C4-2B (cell line): ENCODE measurements around the gene PLXDC2.

Experiments used
- CTCF ChIP-seq: fragments of 450-650 bp; conservative IDR thresholded peaks from 2 replicates; pipeline ENCODE4 v1.5.1; 2017; ENCODE audit warnings: mild to moderate bottlenecking
- ZFX ChIP-seq: fragments of 450-650 bp; IDR thresholded peaks from 2 replicates; pipeline ENCODE4 v1.6.1; 2017

GRCh38 chr10:19970256-19970655, 154.0 kb downstream of the PLXDC2 start:
- TF ChIP-seq CTCF (no peak), ZFX (no peak)
